H1 (cell line): ENCODE results near the gene ENO4. TPM values are rescaled to one million over a fixed set of nuclear protein-coding genes. Genes with fewer than 3 reads are reported as not detected.

Experiments
- HDAC2 ChIP-seq, 2 experiments: fragments of 300-600 bp in 1 of 2; sonication (generic) in 1 of 2; IDR thresholded peaks; 2 replicates each; pipeline ENCODE4 v1.6.1; 2011 to 2012; ENCODE audit warnings: low read depth in 2 of 2, low read length in 2 of 2, mild to moderate bottlenecking in 2 of 2, moderate library complexity in 2 of 2, borderline replicate concordance in 1 of 2, inconsistent platforms in 1 of 2
- KDM4A ChIP-seq: IDR thresholded peaks from one replicate; pipeline ENCODE4 v1.7.1; 2012; ENCODE audit warnings: low read depth, mild to moderate bottlenecking, moderate library complexity, low read length, inconsistent platforms; ENCODE audit not compliant: severe bottlenecking
- KDM5A ChIP-seq: fragments of 200-600 bp; IDR thresholded peaks from 2 replicates; pipeline ENCODE4 v1.7.1; 2012; ENCODE audit warnings: mild to moderate bottlenecking, low read length, inconsistent platforms, mixed read lengths
- NRF1 ChIP-seq: IDR thresholded peaks from 2 replicates; pipeline ENCODE4 v1.6.1; 2011; ENCODE audit warnings: mild to moderate bottlenecking, low read depth, low read length, improper control_type of control experiment
- RFX5 ChIP-seq: IDR thresholded peaks from 2 replicates; pipeline ENCODE4 v1.6.1; 2011; ENCODE audit warnings: low read depth, low read length, improper control_type of control experiment, borderline replicate concordance
- SUZ12 ChIP-seq: fragments of 200-600 bp; sonication (generic); IDR thresholded peaks from 2 replicates; pipeline ENCODE4 v1.6.1; 2012; ENCODE audit warnings: mild to moderate bottlenecking, inconsistent platforms, low read length, moderate library complexity, mixed read lengths
- YY1 ChIP-seq: IDR thresholded peaks from 2 replicates; pipeline ENCODE4 v1.6.1; 2011; ENCODE audit warnings: low read depth, mild to moderate bottlenecking, low read length
- ZNF274 ChIP-seq: IDR thresholded peaks from 2 replicates; pipeline ENCODE4 v1.7.0; 2012; ENCODE audit warnings: low read length, borderline replicate concordance; ENCODE audit errors: extremely low read depth
- polyA plus RNA-seq, 7 experiments: library from polyadenylated mRNA; depleted of rRNA in 3 of 7; stranded (reverse) in 5 of 7; unstranded in 2 of 7; fragments of >200 nt in 5 of 7; fragments of 200-250 nt in 2 of 7; gene quantifications; 1 replicate in 5 of 7; 2 replicates in 1 of 7; 4 replicates in 1 of 7; pipeline versions ENCODE4 v1.2.1 to v1.2.3, GENCODE V29; 2011 to 2013; ENCODE audit warnings: missing spikeins in 2 of 7, mixed read lengths in 2 of 7
- total RNA-seq: library from RNA; stranded (reverse); fragmentation: NEBNext Ultra II Directional; extraction: Animal tissue kit (Norgen Biotek cat#: 25700); gene quantifications from 2 replicates; pipeline ENCODE4 v1.2.1, GENCODE V29; 2021
- TF ChIP-seq, protein P1 (sequence below): IDR thresholded peaks from 2 replicates; pipeline ENCODE4 v1.6.1; 2011; ENCODE audit warnings: low read length, improper control_type of control experiment
- TF ChIP-seq, protein P2 (sequence below): IDR thresholded peaks from 2 replicates; pipeline ENCODE4 v1.6.1; 2012; ENCODE audit warnings: low read length, inconsistent platforms

Gene ENO4
- total and polyA plus RNA-seq, 2 of the 8 experiments (the other 6 are each of a cell fraction or from before 2014, with no cell fraction given), result 0.77 TPM; not detected in 1

DNA sequence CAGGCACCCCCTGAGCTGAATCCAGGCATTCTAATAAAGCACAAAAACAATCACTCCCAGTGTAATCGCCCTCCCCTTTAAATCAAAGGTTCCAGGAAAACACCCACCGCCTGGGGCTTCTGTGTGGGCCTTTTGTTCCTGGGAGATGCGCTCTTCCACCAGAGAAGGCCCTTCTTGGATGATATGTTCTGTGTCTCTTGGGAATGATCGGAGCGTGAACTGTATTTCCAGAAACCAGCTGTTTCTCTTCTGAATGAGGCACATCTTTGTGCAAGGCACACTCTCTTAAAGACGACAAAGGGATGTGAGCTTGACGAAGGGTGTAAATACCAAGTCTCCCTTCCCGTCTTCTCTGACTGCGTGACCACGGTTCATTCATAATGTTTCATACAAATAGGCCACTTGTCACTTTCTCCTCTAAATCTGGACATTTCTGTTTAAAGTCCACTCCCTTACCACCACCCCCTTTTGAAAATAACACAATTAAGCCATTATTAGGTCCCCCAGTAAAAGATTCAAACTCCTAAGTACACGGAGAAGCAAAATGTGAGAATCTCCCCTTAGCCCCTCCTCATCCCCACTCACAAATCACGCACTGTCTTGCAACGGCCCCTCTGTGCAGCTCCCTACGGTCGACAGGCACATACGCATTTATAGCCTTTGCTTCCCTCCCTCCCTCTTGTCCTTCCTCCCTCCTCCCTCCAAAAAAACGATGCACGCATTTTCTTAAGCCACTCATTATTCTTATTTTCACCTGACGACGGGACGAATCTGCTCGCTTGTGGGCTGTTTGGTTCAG is 45.6 kb upstream of the ENO4 start (continued):
- TF ChIP-seq, protein P1, sequence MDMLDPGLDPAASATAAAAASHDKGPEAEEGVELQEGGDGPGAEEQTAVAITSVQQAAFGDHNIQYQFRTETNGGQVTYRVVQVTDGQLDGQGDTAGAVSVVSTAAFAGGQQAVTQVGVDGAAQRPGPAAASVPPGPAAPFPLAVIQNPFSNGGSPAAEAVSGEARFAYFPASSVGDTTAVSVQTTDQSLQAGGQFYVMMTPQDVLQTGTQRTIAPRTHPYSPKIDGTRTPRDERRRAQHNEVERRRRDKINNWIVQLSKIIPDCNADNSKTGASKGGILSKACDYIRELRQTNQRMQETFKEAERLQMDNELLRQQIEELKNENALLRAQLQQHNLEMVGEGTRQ, result no peak
- TF ChIP-seq ZNF274 (no peak), SUZ12 (no peak), YY1 (no peak), NRF1 (no peak), KDM4A (no peak), HDAC2 (IDR thresholded peaks at IDR 0.05; ENCODE audit: borderline replicate concordance in 1 of 2, low read depth in 2 of 2, low read length in 2 of 2) (no peak), KDM5A (no peak), RFX5 (no peak)
- TF ChIP-seq, protein P2, sequence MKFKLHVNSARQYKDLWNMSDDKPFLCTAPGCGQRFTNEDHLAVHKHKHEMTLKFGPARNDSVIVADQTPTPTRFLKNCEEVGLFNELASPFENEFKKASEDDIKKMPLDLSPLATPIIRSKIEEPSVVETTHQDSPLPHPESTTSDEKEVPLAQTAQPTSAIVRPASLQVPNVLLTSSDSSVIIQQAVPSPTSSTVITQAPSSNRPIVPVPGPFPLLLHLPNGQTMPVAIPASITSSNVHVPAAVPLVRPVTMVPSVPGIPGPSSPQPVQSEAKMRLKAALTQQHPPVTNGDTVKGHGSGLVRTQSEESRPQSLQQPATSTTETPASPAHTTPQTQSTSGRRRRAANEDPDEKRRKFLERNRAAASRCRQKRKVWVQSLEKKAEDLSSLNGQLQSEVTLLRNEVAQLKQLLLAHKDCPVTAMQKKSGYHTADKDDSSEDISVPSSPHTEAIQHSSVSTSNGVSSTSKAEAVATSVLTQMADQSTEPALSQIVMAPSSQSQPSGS, result no peak
